DOHH2 (cell line): ENCODE results near the gene KLK1.

ENCODE experiments used
- H3F3A ChIP-seq: fragments of 200-600 bp; sonication (generic), shearing (Covaris generic); 2 replicates; pipeline ENCODE4 v1.6.0; 2016; ENCODE audit warnings: antibody characterized with exemption, mild to moderate bottlenecking; ENCODE audit not compliant: control insufficient read depth, insufficient read depth
- H3K27ac ChIP-seq: fragments of 200-600 bp; sonication (generic); 2 replicates; pipeline ENCODE4 v1.5.1; 2014; ENCODE audit warnings: low read depth, mild to moderate bottlenecking, low read length, moderate library complexity
- H3K27me3 ChIP-seq: fragments of 200-600 bp; sonication (generic); 2 replicates; pipeline ENCODE4 v1.6.1; 2014; ENCODE audit warnings: mild to moderate bottlenecking, low read length, mixed read lengths; ENCODE audit not compliant: control insufficient read depth
- H3K36me3 ChIP-seq: fragments of 200-600 bp; sonication (generic); 2 replicates; pipeline ENCODE4 v1.6.1; 2014; ENCODE audit warnings: mild to moderate bottlenecking, low read length, moderate library complexity, mixed read lengths; ENCODE audit not compliant: control insufficient read depth
- H3K4me1 ChIP-seq: fragments of 200-600 bp; sonication (generic); 2 replicates; pipeline ENCODE4 v1.6.1; 2014; ENCODE audit warnings: mild to moderate bottlenecking, low read length, mixed read lengths; ENCODE audit not compliant: control insufficient read depth
- H3K4me2 ChIP-seq: fragments of 200-600 bp; sonication (generic); 2 replicates; pipeline ENCODE4 v1.6.0; 2014; ENCODE audit warnings: mild to moderate bottlenecking, low read length, moderate library complexity
- H3K4me3 ChIP-seq: fragments of 200-600 bp; sonication (generic); 2 replicates; pipeline ENCODE4 v1.5.1; 2014; ENCODE audit warnings: mild to moderate bottlenecking, low read length, mixed read lengths
- H3K79me2 ChIP-seq: fragments of 200-600 bp; sonication (generic); 2 replicates; pipeline ENCODE4 v1.6.1; 2014; ENCODE audit warnings: mild to moderate bottlenecking, low read length, mixed read lengths; ENCODE audit not compliant: control insufficient read depth
- H3K9me2 ChIP-seq: fragments of 200-600 bp; sonication (generic); replicated peaks from 2 replicates; pipeline ENCODE4 v1.6.1; 2014; ENCODE audit warnings: mild to moderate bottlenecking, low read length, mixed read lengths; ENCODE audit not compliant: control insufficient read depth
- H3K9me3 ChIP-seq: fragments of 200-600 bp; sonication (generic); 2 replicates; pipeline ENCODE4 v1.6.1; 2014; ENCODE audit warnings: antibody characterized with exemption, low read length, mixed read lengths; ENCODE audit not compliant: control insufficient read depth, insufficient read depth
- H4K20me1 ChIP-seq: fragments of 200-600 bp; sonication (generic); 2 replicates; pipeline ENCODE4 v1.6.0; 2014; ENCODE audit warnings: low read depth, mild to moderate bottlenecking, antibody characterized with exemption, low read length, moderate library complexity; ENCODE audit not compliant: control insufficient read depth, insufficient read depth
- EZH2phosphoT487 ChIP-seq: fragments of 200-600 bp; sonication (generic); IDR thresholded peaks from 2 replicates; pipeline ENCODE4 v1.6.1; 2017; ENCODE audit warnings: borderline replicate concordance, mild to moderate bottlenecking, antibody characterized with exemption, low read length, moderate library complexity, mixed read lengths
- TF ChIP-seq, protein P1 (sequence below): fragments of 200-600 bp; sonication (generic); IDR thresholded peaks from one replicate; pipeline ENCODE4 v1.5.1; 2014; ENCODE audit warnings: antibody characterized with exemption, mild to moderate bottlenecking, low read depth, low read length; ENCODE audit not compliant: poor library complexity, severe bottlenecking

Gene KLK1

DNA sequence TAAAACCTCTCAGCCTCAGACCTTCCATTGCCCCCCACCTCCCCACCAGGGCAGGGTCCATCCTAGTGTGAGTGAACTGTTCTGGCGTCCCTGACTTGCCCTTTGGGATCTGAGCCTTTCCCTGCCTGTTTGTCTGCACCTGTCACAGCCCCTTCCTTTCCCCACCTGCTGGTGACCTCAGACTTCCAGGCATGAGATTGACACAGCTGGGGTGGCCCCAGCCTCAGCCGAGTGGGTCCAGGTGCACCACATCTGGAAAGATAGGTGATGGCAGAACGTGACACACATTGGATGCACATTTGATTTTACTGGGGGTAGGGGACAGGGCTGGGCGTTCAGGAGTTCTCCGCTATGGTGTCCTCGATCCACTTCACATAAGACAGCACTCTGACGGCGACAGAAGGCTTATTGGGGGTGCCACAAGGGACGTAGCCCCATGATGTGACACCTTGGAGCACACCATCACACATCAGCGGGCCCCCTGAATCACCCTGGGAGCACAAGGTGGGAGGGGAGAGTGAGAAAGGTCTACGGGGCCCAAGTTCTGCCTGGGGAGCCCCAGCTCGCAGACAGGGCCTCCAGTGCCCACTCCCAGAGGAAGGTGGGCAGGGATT is 4.6 kb downstream of the KLK1 start:
- H3K27me3 ChIP-seq = peaks cover 17% of the 10 kb centered on the region

DNA sequence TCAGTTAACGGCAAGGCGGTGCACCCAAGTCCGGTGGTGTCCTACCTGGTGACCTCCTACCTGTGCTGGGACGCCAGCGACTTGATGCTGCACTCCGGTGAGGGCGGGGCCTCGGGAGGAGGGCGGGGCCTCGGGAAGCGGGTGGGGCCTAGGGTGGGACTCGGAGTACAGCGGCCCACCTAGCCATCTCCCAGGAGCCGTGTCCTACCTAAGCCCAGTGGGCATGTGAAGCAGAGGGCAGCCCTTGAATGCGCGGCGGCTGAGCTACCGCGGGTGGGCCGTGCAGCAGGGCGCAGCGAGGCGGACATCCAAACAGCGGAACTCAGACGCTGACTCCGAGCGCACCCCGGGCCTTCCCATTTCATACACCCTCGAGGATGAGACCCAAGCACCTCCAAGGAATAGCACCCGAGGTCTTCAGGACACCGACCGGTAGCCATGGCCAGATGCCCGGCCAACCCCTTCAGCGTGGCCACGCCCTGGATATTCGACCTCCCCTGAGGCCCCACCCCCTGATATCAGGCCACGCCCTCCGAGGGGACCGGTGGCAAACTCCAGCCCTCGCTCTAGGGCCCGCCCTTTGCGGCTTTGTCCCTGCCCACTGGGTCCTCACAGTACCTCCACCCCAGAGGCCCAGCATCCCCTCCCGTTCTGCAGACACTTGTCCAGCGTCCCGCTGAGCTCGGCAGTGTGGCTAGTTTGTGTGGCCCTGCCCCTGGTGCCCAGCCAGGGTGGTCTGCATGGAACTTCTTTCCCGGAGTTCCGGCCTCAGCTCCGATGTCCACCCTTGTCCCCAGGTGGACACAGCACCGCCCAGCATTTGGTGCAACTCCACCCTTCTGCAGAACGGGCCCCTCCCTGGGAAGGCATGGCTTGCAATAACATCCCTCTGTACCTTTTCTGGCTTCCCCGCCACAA is 5.4 kb downstream of the KLK1 start:
- Histone ChIP-seq H3K27me3 (peaks cover 17% of the 10 kb centered on the region), H3K4me2 (peak overlapping the region; percentile 93), H3K79me2 (no peaks in the 10 kb centered on the region), H3K36me3 (no peaks in the 10 kb centered on the region), H3K4me1 (peaks cover 49% of the 10 kb centered on the region), H3F3A (peaks cover 4% of the 10 kb centered on the region; the same call in 1 of the 2 replicates), H3K9me3 (no peaks in the 10 kb centered on the region), H4K20me1 (no peaks in the 10 kb centered on the region), H3K9me2 (no peaks in the 10 kb centered on the region), H3K27ac (peak overlapping the region; percentile 64), H3K4me3 (peak overlapping the region; percentile 85)
- no peak for TF ChIP-seq EZH2phosphoT487

More for the DNA sequence above, 4.6 kb downstream of the KLK1 start:
- Histone ChIP-seq H3K27ac (no peak overlapping the region), H3K4me1 (peaks cover 53% of the 10 kb centered on the region), H3K36me3 (no peaks in the 10 kb centered on the region), H3K4me2 (peak overlapping the region; percentile 93), H3K9me3 (no peaks in the 10 kb centered on the region), H3K9me2 (no peaks in the 10 kb centered on the region), H3F3A (peaks cover 4% of the 10 kb centered on the region; the same call in 1 of the 2 replicates), H4K20me1 (no peaks in the 10 kb centered on the region), H3K79me2 (no peaks in the 10 kb centered on the region), H3K4me3 (peak overlapping the region; percentile 85)
- TF ChIP-seq, protein P1, sequence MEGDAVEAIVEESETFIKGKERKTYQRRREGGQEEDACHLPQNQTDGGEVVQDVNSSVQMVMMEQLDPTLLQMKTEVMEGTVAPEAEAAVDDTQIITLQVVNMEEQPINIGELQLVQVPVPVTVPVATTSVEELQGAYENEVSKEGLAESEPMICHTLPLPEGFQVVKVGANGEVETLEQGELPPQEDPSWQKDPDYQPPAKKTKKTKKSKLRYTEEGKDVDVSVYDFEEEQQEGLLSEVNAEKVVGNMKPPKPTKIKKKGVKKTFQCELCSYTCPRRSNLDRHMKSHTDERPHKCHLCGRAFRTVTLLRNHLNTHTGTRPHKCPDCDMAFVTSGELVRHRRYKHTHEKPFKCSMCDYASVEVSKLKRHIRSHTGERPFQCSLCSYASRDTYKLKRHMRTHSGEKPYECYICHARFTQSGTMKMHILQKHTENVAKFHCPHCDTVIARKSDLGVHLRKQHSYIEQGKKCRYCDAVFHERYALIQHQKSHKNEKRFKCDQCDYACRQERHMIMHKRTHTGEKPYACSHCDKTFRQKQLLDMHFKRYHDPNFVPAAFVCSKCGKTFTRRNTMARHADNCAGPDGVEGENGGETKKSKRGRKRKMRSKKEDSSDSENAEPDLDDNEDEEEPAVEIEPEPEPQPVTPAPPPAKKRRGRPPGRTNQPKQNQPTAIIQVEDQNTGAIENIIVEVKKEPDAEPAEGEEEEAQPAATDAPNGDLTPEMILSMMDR = no peak
- TF ChIP-seq EZH2phosphoT487 = no peak

DNA sequence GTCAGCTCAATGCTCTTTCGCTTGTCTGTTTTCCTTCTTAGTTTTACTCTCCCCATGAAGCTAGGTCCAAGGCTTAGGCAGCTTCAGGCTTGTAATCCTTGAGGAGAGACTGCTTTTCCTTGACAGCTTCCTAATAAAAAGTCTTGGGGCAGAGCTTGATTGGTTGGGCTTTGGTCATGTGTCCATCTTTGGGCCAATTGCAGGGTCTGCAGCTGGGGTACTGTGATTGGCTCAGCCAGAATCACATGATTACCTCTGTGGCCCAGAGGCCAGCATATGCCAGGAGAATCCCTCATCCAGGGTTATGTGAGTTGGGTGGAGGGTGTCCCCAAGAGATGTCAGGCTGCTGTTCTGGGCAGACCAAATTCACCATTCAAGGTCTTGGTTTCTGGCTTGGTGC is 8.1 kb downstream of the KLK1 start:
- Histone ChIP-seq H4K20me1 (no peaks in the 10 kb centered on the region), H3K36me3 (no peaks in the 10 kb centered on the region), H3K27ac (no peak overlapping the region), H3K9me3 (no peaks in the 10 kb centered on the region), H3K4me1 (peaks cover 37% of the 10 kb centered on the region), H3K9me2 (no peaks in the 10 kb centered on the region), H3F3A (peaks cover 2% of the 10 kb centered on the region; the same call in 1 of the 2 replicates), H3K4me2 (no peak overlapping the region), H3K27me3 (0 out of 2 replicates have a peak, but pooled peaks cover 3% of the 10 kb centered on the region), H3K79me2 (no peaks in the 10 kb centered on the region), H3K4me3 (no peak overlapping the region)
- TF ChIP-seq, protein P1 = no peak
- TF ChIP-seq EZH2phosphoT487 = no peak
